Stimulated activated CD4-positive, alpha-beta T cell treated with anti-CD3 and anti-CD28 coated beads, Interleukin-2, amount 100 ng/mL, for 4 hours (primary cell): ENCODE results near the gene WDFY3.

Experiments
- DNase-seq: peaks from one replicate; pipeline ENCODE4 v3.0.0-alpha.2; 2020; ENCODE audit warnings: low read depth

Gene WDFY3

DNA sequence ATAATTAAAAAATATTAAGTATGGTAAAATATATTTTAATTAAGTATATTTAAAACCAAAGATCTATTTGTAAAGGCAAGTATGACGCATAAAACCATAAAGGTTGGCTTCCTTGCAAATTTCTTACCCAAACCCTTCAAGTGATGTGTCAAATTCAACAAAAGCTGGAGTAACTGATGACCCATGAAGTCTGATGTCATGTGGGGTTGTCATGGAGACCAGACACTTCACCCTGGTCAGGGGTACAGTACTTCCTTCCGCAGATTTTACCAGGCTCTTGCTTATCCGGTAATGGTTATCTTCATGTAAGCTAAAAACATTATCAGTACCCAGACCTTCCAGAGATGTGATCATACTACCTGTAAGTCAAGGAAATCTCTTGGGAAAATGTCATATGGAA, 170.1 kb downstream of the WDFY3 start:
- DNase-seq = no peak

DNA sequence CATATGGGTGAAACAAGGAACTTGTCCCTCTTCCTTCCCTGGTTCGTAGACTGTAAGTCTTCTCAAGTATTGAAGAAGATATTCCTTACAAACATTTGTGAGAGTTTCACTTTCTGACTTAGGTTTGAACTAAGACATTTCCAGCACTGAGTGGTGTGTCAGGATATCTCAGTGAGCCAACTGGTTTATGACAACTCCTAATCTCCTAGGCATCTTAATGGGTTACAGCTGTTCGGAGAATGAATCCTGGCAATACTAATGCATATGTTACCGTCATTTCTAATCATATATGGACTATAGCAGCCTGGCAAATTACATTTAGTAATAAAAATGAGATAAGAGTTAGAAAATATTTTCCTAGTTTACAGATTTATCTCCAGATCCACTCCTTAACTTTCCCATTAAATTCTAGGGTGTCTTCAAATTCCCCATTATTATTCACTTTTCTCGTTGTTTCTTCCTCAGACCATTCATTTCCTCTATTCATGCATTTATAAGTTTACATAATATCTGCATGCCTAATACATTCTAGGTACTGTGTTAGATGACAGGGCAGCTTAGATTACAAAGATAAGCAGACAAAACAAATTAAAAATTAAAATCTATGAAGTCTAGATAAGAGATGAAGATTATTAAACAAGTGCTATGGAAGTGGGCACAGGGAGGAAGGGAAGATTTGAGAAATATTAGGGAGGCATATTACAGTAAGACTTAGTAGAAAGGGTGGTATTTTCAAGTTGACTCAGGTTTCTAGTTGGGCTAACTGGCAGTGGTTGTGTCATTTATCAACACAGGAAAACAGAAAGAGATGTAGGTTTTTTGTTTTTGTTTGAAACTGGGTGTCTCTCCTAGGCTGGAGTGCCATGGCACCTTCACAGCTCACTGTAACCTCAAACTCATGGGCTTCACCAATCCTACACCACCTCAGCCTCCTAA, 173.9 kb downstream of the WDFY3 start:
- DNase-seq = no peak

DNA sequence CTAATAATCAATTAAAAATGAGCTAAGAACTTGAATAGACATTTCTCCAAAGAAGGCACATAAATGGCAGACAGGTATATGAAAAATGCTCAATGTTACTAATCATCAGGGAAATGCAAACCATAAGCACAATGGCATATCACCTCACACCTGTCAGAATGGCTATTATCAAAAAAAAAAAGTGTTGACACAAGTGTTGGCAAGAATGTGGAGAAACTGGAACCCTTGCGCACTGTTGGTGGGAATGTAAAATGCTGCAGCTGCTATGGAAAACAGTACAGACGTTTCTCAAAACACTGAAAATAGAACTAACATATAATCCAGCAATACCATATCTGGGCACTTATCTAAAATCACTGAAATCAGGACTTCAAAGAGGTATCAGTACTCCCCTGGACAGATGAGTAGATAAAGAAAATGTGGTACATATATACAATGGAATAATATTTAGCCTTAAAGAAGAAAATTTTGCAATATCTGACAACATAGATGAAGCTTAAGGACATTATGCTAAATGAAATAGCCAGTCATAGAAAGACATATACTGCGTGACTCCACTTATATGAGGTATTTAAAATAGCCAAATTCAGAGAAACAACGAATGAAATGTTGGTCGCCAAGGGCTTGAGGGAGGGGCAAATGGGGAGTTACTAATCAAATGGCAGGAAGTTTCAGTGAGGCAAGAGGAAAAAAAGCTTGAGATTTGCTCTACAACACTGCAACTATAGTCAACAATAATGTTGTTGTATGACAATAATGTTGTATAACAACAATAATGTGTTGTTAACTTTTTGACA, 175.5 kb downstream of the WDFY3 start:
- no peak for DNase-seq

DNA sequence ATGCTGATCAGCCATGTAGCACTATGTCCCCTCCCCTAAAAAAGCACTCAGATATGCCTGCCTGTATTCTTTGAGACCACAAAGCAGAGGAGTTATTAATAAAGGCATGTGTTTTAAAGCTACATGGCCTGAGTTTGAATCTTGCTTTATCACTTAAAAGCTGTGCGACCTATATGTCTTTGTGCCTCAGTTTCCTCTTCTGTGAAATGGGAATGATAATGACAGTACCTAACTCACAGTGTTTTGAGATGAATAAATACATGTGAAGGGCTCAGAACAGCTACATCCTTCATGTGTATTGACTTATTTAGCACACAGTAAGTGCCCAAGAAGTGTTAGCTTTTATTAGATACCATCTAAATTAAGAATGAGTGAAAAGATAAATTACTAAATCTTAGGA, 180.0 kb downstream of the WDFY3 start:
- DNase-seq = no peak

DNA sequence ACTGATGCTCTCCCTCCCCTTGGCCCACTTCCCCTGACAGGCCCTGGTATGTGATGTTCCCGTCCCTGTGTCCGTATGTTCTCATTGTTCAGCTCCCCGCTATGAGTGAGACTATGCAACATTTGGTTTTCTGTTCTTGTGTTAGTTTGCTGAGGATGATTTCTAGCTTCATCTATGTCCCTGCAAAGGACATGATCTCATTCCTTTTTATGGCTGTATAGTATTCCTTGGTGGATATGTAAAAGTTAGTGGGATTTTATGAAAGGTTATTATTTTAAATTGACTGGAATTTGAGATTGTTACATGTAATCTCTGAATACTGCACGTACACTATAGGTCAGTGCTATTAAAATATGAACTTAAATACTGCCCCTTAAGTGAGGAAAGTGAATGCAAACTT, 184.0 kb downstream of the WDFY3 start:
- no peak for DNase-seq

DNA sequence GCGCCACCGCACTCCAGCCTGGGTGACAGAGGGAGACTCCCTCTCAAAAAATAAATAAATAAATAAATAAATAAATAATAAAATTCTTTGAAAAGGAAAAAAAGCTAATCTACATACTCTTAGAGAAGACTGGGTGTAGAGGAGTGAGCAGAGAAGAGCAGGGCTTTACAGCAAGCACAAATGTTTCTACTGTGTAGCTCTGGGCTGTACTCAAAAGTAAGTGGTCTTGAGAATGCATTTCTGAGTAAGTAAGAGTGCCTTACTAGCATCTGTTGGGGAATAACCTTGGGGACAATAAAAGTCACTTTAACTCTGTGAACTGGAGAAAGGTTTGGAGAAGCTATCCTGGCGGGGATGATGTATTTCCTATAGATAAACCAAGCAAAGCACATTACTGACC, 185.8 kb downstream of the WDFY3 start:
- DNase-seq = no peak

- DNase-seq = no peak
These were observed 188.4 kb downstream of the WDFY3 start for GRCh38 chr4:84778041-84778440.

DNA sequence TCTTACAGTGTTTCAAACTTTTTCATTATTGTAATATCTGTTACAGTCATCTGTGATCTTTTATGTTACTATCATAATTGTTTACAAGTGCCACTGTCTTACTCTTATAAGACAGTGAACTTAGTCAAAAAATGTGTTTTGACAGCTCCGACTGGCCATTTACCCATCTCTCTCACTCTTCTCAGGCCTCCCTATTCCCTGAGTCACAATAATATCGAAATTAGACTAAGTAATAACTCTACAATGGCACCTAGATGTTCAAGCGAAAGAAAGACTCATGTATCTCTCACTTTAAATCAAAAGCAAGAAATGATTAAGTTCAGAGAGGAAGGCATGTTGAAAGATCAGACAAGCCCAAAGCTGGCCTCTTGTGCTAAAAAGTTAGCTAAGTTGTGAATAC, 199.3 kb downstream of the WDFY3 start:
- no peak for DNase-seq

- no peak for DNase-seq
These were observed 213.0 kb downstream of the WDFY3 start for GRCh38 chr4:84753321-84753972.

- DNase-seq = no peak
These were observed 214.8 kb downstream of the WDFY3 start for GRCh38 chr4:84751707-84752106.

DNA sequence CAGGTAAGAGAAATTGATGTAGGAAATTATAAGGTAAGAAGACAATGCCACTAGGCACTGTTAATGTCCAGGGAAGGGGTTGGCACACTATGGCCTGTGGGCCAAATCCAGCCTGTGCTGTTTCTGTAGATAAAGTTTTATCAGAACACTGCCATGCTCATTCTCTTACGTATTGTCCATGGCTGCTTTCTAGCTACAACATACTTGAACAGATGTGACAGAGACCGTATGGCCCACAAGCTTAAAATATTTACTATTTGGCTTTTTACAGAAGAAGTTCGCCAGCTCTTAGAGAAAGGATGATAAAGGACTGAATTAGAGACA, 215.6 kb downstream of the WDFY3 start:
- DNase-seq = no peak

DNA sequence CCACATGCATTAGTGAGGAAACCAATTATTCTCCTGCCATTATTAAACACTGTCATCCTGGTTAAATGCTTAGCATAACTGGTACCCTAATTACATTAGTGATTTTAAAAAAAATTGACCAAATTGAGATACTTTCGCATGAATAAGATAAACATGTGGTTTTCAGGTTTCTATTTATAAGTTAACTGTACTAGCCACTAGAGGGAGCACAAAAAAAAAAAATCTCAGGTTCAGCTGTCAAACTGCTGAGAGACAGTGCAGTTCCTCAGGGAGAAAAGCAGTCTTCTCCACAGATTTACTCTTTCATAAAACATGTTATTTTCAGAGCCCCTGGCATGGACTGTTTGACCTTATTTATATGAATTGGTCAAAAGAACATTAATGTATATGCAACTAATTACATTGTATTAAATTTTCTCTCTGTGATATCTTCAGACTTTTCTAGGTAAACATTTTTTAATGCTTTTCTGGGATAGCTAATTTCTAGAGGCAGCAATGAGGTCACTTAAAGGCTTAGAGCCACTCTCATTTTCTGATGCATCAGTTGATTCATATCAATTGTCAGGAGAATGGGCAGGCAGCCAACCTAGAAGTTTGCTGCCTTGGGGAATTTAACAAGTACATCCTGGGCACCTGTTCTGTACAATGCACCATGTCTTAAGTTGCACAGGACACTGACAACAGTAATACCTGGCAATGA, 216.1 kb downstream of the WDFY3 start:
- DNase-seq = no peak

DNA sequence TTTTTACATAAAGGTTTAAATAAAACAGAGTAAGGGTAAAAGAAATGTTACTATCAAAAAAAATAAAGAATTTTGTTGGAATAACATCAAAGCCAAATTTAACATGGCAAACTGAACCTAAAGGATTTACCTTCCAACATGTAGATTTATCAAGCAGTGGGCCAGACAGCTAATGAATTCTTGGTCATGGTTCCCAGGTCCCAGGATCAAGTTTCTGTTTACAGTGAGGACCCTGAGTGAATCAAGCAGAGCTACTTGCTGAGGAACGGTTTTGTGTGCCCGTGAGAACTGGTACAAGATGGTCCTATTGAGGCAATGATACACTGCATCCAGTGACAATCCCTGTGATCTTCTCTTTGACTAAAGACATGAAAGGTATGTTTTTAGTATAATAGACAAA, 226.4 kb downstream of the WDFY3 start:
- DNase-seq = no peak

DNA sequence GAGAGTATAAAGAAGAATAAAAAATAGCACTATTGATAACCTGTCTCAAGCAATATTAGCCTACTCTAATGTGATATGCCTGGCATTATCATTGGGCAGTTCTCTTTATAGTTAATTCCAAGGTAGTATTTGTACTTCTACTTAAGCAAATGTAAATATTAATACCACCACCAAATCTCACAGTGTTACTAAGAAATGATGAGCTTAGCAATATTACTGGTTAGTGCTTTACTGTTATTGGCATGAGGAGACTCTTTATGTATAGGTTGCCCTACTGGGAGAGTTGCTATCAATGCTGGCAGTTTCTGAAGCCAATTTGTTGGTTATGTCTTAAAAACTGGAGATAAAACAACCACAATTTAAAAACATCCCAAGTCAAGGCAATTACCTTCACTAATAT, 227.9 kb downstream of the WDFY3 start:
- no peak for DNase-seq

- no peak for DNase-seq
These were observed 228.8 kb downstream of the WDFY3 start for GRCh38 chr4:84737656-84738055.

DNA sequence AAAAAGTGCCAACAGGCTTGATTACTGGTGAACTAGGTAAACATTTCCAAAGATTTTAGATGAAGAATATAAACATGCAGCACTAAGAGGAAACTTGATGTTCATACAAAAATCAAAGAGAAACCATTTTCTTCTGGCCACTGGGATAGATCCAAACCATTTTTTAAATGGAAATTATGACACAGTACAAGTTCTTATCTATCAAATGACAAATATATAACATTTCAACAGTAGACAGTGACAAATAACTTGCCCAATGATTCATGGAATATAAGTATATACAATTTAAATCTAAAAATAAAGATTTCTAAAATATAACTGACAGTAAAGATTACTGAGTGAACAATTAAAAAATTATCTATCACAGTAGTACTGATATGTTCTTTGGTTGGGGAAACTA, 232.5 kb downstream of the WDFY3 start:
- no peak for DNase-seq

- no peak for DNase-seq
These were observed 233.0 kb downstream of the WDFY3 start for GRCh38 chr4:84733343-84734033.

GRCh38 chr4:84730375-84730774, 236.1 kb downstream of the WDFY3 start:
- no peak for DNase-seq

DNA sequence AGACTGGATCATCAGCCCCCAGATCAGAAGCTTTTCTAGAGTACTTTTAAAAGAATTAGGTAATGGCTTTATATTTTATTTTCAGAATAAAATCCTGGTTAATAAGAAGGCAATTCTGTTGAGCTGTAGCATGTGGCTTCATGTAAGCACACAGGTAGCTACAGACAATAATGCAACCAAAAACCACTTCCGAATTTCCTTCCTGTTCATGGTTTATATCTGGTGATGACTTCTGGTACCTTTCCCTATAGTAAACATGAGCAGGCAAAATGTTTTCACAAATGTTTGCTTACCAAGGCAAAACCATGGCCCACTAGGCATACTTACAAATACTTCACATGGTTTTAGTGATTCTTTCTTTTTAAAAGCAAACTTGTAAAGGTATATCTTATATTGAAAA, 239.0 kb downstream of the WDFY3 start:
- DNase-seq = no peak

DNA sequence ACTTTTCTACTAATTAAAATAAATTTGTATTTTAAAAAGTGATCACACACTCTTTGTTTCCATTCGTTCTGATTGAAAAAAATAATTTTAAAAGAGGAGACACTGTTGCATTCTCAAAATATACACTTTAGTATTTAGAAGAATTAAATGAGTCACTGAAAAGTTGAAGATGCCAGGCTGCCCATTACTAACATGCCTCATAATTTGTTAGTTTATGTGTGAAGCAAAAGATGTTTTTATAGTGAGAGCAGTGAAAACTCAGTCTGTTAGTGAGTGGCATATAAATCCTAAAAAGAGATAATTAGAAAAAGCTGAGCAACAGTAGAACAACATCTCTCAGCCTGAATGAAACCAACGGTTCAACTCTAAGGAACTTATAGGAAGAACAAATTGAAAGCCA, 240.1 kb downstream of the WDFY3 start:
- no peak for DNase-seq

DNA sequence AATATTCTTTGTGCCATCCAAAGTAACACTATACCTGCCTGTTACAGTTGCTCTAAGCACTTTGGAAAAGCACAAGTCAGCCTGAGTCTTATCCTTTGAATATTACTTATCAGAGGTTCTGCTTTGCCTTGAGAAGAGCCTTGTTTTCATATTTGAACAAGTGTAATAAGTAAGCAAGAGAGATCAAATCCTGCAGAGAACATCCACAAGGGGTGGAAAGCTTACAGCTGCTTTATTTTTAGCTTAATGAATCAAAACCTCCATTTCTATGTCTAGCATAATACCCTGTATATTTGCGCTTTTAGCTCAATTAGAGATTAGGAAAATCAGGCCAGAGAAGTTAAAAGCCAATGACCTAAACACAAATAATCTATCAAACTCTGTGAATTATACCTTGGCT, 243.8 kb downstream of the WDFY3 start:
- no peak for DNase-seq

DNA sequence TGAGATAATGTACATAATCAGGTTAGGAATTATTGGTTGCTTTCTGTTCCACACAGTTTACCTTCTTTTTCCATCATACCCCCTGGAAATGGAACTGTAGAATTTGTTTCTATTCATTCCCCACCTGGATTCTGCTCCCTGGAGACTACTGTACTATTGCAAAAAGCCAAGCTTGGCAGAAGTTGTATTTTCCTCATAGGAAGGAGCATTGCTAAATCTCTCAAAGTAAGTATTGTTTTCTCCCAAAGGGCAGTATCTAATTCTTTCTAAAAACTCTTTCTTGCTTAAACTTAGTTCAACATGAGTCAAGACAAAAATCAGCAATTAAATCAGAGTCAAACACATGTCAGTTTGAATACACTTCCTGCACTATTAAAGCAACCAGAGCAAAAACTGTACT, 247.4 kb downstream of the WDFY3 start:
- no peak for DNase-seq
